Amniotic stem cell (primary cell): ENCODE data around the gene CHRND.

Experiments used
- DNase-seq: peaks from one replicate; lab custom pipeline; 2025; lab: John Stamatoyannopoulos, UW

Gene CHRND

DNA sequence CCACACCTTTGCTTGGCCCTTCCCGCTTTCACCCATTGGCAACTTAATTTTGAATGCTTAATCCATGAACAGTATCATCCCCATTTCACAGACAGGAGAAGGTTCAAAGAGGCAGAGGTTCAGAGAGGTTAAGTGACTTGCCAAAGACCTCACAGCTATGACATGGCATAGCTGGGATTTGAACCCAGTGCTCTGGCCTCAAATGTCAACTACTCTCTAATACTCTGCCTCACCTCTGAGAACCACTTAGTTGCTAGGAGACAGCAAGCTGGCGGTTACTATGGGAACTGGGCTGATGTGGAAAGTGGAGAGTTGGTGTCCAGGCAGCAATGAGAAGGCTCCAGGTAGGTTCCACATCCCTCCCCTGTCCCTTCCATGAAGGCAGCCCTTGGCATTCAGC, 21.5 kb upstream of the CHRND start:
- no peak for DNase-seq

DNA sequence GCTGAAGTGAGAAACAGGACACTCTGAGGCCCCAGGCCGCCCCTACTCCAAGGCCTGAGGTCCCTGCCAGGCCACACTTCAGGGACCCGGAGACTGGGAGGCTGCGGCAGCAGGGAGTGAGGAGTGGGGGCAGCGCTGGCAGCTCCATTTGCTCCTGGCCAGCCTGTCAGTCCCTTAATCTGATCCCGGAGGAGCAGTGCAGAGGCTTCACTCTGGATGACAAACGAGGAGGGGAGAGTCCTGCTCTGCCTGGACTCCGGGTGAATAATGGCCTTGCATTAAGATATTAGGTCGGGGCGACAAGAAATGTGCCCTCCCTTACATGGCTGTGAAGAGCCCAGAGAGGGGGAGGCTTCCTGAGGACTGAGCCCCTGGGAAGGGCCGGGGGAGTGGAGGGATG, 20.1 kb upstream of the CHRND start:
- DNase-seq, result no peak

DNA sequence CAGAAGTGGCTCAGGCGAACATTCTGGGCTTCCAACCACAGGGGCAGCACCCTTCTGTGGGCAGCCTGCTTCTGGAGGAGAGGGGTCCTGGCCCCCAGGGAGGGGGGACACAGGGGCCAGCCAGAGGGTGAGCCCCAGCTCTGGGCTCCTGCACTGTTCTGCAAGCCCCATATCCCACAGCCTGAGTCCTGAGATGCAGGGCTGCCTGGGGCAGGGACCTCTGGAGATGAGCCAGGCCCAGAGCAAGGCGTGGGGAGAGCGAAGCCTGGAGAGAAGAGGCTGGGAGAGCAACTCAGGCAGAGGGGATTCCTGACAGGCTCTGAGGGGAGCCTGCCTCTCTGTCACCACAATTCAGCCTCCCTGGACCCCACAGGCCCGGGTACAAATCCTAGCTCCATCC, 19.3 kb upstream of the CHRND start:
- no peak for DNase-seq

DNA sequence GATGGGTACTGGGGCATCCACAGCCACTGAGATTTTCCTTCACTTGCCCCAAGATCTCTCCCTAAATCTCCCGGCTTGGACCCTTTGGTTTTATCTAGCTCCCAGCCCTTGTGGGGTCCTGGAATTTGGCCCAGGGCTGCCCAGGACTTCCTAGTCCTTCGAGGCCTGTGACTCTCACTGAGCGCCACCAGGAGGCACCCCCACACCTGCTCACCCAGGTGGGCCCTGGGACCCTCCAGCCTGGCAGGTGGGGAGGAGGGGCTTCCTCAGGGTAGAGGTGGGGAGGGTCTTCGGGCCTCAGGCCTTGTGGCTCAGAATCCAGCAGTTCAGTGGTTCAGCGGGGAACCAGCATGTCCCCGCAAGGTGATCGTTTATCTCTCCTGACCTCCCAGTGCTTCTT, 17.7 kb upstream of the CHRND start:
- DNase-seq, result no peak

DNA sequence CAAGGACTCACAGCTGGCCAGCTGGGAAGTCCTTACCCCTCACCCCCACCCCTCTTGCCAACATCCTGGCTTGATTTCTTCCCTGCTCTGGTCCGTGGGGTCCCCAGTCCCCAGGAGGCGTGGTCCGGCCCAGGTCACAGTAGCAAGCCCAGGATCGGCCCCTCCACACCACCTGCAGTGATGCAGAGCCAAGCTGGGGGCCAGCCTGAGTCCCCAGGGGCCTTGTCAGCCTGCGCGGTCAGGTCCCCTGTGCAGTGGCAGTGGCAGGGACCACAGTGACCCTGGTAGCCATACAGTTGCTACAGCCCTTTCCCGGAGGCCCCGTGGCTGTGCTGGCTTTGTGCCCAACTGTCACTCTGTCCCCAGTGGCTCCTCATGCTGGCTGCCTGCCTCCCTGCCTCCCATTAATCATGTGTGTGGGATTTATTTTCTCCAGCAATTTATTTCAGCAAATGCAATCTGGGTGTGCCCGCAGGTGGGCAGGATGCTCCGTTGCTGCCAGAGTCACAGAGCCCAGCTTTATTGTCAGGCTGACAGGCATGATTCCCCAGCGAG, 14.5 kb upstream of the CHRND start:
- no peak for DNase-seq

DNA sequence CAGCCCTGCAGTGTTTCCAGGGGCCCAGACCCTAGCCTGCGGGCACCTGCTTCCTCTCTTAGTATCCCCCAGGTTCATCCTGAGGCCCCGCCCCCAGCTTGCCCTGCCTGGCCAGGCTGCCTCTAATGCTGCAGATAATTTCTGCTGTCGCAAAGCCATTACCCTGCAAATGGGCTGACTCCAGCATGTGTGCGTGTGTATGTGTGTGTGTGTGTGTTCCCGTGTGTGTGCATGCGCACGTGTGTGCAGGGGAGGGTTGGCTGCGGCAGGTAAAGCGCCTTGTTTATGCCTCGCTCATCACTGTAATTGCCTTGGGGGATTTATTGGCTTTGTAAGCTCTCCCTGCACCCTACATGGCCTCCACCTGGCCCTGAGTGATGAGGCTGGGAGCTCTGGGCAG, 13.4 kb upstream of the CHRND start:
- no peak for DNase-seq

DNA sequence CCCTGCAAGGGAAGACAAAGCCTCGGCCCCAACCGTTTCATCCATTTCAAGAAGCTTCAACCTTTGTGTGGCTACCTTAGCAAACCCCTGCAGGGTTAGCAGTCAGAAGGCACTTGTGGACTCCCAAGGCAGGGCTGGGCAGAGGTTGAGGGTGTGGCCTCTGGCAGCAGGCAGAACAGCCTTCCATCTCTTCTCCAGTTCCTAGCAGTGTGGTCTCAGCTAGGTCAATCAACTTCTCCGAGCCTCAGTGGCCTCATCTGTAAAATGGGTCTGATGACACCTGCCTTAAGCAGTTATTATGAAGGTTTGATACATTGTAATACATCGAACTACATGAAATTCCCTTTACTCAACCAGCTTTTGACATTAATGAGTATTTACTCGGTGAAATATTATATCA, 12.6 kb upstream of the CHRND start:
- no peak for DNase-seq

DNA sequence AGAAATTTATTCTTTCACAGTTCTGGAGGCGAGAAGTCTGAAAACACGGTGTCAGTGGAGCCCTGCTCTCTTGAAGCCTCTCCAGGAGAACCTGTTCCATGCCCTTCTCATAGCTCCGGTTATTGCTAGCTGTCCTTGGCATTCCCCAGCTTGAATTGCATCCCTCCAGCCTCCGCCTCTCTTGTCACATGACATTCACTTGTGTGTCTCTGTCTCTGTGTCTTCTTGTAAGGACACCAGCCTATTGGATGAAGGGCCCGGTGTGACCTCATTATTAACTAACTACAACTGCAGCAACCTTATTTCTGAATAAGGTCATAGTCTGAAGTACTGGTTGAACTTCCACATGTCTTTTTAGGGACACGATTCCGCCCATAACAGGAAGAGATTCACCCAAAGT, 10.3 kb upstream of the CHRND start:
- DNase-seq, result no peak

DNA sequence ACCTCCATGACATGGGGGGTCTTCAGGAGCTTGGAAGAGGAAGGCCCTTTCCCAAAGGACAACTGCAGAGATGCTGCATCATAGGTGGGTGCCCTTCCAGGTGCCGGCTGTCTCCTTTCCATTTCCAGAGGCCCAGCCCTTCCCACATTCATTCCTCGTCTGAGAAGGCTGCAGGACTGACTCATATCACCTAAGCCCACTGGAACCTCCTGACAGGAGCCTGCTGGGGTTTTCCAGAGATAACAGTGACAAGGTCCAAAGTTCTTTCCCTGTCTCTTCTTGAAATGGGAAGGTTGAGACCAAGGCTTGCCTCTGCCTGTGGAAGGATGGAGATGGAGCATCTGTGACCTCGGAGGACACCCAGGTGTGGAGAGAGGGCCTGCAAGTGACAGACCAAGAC, 9.4 kb upstream of the CHRND start:
- DNase-seq, result no peak

DNA sequence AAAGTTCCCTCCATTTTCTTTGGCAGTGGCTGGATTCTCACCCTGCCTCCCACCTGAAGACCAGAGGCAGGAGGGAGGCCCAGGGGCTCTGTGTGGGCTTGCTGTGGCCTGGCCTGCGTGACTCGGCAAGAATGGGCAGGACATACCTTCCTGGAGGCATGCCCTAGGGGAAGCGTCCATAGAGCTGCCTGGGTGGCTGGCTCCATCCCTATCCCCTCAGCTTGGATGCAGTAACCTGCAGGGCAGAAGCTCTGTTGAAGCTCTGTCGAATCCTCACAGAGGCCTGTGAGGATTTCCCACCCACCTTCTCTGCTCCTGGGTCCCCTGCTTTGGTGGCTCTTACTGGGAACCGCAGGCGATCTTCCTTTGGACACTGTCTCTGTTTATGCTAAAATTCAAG, 7.1 kb upstream of the CHRND start:
- no peak for DNase-seq

DNA sequence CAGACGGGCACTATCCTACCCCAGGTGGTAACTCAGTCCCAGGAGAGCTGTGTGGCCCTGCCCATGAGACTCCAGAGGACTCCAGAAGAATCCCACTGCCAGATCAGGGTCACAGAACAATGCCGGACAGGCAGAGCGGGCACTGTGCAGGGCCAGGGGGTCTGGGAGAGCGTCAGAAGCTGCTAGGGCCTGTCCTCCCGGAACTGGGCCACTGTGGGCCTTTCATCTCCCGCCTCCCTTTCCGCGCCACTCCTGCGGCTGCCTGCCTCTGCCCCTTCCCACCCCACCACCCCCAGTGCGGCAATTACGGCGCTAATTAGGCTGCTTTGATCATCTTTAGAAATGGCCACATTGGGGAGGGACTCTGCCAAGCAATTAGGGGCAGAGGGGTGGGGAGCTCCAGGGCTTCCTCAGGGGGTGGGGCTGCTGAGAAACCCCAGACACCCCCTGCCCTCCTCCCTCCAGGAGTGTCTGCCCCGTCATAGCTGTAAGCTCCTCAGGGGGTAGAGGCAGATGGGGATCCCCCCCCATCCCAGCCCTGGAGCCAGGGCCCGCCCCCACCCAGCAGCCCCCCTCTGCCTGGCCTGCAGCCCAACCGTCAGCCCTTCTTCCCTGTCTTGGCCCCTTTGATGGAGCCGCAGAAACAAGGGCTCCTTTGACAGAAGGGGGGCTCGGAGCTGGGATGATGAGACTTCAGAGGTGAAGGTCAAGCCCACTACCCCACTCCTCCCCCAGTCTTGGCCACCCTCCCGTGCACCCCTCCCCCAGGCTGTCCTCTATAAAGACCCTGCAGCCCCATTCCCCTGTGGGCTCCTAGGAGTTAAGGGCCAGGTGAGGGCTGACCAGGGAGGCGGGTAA, 6.2 kb upstream of the CHRND start, which contains the start of gene PRSS56:
Gene PRSS56, plus strand, starts transcription at position 808 of the 858 bp plus-strand sequence. CDS start 211 bp downstream, outside the sequence.
- DNase-seq, result no peak

DNA sequence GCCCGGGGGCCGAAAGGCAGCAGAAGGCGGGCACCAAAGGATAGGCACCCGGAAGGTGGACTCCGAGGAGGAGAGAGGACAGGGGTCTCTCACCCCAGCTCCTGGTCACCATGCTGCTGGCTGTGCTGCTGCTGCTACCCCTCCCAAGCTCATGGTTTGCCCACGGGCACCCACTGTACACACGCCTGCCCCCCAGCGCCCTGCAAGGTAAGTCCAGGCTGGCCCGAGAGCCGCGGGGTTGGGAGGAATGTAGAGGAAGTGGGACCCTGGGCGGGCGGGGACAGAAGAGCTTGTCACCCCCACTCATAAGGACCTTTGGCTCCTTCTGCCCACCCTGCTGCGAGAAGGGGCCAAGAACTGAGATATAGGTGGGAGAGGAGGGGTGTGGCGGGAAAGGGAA, 5.5 kb upstream of the CHRND start:
- no peak for DNase-seq

DNA sequence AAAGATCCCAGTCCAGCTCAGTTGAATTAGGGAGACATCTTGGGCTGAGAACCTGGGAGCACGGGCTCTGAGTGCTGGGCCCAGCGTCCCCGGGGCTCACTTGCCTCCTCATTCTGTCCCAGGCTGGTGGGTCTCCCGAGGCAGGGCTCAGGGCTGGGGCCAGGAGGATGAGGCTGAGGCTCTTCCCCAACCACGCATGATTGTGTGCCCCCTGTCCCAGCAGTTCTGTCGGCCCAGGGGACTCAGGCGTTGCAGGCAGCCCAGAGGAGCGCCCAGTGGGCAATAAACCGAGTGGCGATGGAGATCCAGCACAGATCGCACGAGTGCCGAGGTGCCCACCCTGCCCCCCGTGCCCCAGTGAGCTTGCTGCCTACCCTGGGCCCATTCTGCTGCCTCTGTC, 4.9 kb upstream of the CHRND start:
- DNase-seq, result no peak

DNA sequence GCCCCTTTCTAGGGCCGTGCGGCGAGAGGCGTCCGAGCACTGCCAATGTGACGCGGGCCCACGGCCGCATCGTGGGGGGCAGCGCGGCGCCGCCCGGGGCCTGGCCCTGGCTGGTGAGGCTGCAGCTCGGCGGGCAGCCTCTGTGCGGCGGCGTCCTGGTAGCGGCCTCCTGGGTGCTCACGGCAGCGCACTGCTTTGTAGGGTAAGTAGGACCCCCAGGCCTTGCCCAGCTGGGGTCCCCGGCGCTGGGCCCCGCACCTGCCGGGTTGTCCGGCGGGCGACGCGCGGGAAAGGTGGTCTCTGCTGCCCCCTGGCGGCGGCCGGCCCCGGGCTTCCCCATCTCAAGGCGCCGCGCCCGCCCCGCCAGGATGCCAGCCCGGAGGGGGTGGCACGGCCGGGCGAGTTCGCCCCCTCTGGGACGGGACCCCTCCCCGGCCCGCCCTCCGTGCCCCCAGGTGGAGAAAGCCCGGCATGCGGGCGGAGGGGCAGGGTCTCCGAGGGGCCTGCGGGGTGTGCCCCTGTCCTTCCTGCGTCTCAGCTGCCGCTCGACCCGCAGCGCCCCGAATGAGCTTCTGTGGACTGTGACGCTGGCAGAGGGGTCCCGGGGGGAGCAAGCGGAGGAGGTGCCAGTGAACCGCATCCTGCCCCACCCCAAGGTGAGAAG, 3.9 kb upstream of the CHRND start:
- DNase-seq, result no peak

DNA sequence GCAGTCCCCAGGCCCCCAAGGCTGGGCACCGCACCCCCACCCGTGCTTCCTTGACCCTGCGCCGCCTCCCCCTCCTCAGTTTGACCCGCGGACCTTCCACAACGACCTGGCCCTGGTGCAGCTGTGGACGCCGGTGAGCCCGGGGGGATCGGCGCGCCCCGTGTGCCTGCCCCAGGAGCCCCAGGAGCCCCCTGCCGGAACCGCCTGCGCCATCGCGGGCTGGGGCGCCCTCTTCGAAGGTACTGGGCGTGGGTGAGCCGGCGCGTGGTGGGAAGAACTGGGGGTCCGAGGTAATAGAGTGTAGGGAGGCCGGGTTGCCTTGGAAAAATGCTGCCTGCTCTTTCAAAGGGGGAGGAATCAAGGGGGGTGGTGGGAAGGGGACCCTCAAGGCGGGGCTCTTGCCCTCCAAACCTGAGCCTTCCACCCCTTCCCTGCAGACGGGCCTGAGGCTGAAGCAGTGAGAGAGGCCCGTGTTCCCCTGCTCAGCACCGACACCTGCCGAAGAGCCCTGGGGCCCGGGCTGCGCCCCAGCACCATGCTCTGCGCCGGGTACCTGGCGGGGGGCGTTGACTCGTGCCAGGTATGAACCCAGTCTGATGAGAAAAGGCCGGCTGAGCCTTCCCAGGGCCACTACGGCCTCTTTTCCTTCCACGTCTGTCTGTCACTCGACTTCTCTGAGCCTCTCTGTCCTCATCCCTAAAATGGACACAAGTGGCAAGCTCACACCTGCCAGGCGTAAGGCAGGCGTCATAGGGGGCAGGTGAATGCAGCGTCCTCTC, 3.1 kb upstream of the CHRND start:
- no peak for DNase-seq

DNA sequence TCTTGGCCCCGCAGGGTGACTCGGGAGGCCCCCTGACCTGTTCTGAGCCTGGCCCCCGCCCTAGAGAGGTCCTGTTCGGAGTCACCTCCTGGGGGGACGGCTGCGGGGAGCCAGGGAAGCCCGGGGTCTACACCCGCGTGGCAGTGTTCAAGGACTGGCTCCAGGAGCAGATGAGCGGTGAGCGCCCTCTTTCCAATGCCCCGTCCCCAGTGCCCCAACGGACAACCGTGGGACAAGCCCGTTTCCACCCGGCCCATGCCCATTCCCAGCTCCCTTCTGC, 2.6 kb upstream of the CHRND start:
- DNase-seq, result no peak

DNA sequence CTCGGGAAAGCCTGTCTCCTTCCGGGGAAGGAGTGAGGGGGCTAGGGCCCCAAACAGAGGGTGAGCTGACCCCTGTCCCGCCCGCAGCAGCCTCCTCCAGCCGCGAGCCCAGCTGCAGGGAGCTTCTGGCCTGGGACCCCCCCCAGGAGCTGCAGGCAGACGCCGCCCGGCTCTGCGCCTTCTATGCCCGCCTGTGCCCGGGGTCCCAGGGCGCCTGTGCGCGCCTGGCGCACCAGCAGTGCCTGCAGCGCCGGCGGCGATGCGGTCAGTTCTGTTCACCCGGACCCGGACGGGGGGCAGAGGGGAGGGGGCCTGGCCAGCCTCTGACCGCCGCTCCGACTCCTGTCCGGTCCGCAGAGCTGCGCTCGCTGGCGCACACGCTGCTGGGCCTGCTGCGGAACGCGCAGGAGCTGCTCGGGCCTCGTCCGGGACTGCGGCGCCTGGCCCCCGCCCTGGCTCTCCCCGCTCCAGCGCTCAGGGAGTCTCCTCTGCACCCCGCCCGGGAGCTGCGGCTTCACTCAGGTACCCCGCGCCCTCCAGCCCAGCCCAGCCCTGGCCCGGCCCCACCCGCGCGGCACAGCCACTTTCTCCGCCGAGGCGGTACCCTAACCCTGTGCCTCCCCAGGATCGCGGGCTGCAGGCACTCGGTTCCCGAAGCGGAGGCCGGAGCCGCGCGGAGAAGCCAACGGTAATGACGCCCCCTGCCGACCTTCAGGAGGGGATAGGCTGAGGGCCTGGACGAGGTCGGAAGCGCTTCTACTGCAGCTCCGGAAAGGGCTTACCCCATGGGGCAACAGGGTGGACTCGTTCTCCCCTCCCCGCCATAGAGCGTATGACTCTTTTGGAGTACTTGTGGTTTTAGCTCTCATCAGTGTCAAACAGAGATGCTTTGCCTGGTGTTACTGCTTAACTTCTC, 2.0 kb upstream of the CHRND start:
- DNase-seq, result no peak

DNA sequence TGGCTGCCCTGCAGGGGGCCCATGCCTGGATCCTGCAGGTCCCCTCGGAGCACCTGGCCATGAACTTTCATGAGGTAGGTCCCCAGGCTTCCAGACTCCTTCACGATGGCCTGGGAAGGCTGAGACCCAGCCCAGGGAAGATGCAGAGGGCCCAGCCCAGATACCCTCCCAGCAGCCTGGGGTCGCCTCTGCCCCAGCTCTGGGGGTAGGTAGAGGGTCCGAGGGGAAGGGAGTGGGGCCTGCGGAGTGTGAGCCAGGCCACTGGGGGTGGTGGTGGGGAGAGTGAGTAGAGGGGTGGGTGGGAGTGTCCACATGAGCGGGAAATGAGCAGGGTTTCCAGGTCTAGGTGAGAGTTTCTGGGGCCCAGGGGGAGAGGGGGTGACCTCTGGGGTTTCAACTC, 1.2 kb upstream of the CHRND start:
- DNase-seq, result no peak

DNA sequence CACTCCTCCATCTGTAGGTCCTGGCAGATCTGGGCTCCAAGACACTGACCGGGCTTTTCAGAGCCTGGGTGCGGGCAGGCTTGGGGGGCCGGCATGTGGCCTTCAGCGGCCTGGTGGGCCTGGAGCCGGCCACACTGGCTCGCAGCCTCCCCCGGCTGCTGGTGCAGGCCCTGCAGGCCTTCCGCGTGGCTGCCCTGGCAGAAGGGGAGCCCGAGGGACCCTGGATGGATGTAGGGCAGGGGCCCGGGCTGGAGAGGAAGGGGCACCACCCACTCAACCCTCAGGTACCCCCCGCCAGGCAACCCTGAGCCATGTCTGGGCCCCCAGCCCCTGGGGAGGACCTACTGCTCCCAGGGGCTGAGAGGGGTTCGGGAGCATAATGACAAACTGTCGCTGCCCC, 761 bp upstream of the CHRND start:
- DNase-seq, result no peak

DNA sequence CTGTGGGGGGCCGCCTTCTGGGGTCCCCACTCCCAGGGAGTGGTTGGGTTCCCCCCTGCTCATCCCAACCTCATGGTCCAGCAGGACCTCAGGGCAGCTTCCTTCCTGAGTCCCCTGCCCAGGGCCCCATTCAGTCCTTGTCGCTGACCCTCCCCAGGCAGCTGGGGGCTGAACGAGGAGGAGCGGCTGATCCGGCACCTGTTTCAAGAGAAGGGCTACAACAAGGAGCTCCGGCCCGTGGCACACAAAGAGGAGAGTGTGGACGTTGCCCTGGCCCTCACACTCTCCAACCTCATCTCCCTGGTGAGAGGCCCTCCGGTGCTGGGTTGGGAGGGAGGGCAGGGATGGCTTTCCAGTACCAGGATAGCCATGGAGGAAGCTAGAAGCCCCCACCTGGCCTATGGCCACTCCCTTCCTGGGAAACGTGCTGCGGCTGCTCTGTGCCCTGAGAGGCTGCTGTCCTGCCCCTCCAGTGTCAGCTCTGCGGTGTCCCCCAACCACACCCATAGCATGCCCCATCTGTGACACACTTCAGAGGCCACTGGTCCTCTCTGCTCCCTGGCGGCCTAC, 497 bp downstream of the CHRND start:
- no peak for DNase-seq

DNA sequence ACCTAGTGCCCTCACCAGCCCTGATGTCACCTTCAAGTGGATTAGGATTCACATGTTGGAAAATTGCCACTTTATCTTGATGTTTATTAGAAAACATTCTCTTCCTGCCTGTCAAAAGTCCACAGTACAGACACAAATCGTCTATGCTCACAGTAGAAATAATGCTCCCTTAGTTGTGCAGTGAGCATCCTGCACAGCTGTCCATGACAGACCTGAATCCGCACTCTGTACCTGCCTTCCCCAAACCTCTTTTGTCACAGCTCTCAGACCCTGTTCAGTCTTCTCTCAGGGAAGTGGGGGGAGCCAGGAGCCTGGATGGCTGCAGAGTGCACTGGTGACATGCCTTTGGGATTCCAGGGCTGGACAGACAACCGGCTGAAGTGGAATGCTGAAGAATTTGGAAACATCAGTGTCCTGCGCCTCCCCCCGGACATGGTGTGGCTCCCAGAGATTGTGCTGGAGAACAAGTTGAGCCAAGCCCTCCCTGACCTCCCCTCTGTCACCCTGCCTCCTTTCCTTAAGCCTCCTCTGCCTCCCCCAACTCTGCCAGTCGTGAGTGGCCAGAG, 2.0 kb downstream of the CHRND start:
- no peak for DNase-seq
